HCT116 (cell line): ENCODE data around the gene CYTH2. TPM values are rescaled to one million over a fixed set of nuclear protein-coding genes. Genes with fewer than 3 reads are reported as not detected.

ENCODE experiments used
- ATAC-seq: fragments of 200-7000 bp; cut with Tn5 transposase; 2 replicates; pipeline ENCODE4 v1.9.1; 2020; ENCODE audit warnings: mild to moderate bottlenecking, moderate library complexity
- BruUV-seq: library from RNA; stranded (reverse); fragments of 400-500 nt; replicated peaks from 2 replicates; lab custom pipeline; 2021; lab: Mats Ljungman, UMichigan
- CTCF ChIA-PET: fragments of 300-600 bp; sonication (Branson Sonifier 250); formaldehyde crosslinking; loops from one replicate; lab custom pipeline; 2021; ENCODE audit warnings: antibody characterized with exemption; lab: Charles Lee
- POLR2A ChIA-PET: fragments of 300-600, 350-600 bp; sonication (Branson Sonifier 250); formaldehyde crosslinking; loops from one replicate; lab custom pipeline; 2021; ENCODE audit warnings: antibody characterized with exemption; lab: Charles Lee
- RAD21 ChIA-PET, 2 experiments: fragments of 300-600 bp; sonication (Branson Sonifier 250); formaldehyde crosslinking; loops; one replicate each; lab custom pipeline; 2023; ENCODE audit warnings: low total read pairs in 2 of 2; ENCODE audit not compliant: uncharacterized antibody in 2 of 2, unreplicated experiment in 2 of 2, low non-redundant PET in 1 of 2; lab: Charles Lee
- DNase-seq: peaks from one replicate; pipeline ENCODE4 v3.0.0-alpha.2; 2010; ENCODE audit warnings: low read depth, low spot score
- H2AFZ ChIP-seq: fragments of 200-600 bp; shearing (Covaris generic), sonication (generic); 2 replicates; pipeline ENCODE4 v1.6.1; 2017; ENCODE audit warnings: low read depth, mixed run types, mixed read lengths, antibody characterized with exemption, low read length; ENCODE audit not compliant: poor library complexity, severe bottlenecking
- H3K27ac ChIP-seq: 2 replicates; pipeline ENCODE4 v1.5.1; 2012; ENCODE audit warnings: low read depth, low read length
- H3K27me3 ChIP-seq: fragments of 200-600 bp; sonication (generic); 2 replicates; pipeline ENCODE4 v1.6.1; 2016; ENCODE audit warnings: mixed run types, low read length, mixed read lengths; ENCODE audit not compliant: insufficient read depth
- H3K36me3 ChIP-seq, 2 experiments: fragments of 200-500 bp in 1 of 2; fragments of 200-600 bp in 1 of 2; sonication (Bioruptor generic) in 1 of 2; sonication (generic) in 1 of 2; 2 replicates each; pipeline versions ENCODE4 v1.5.1 to v1.6.1; 2014 to 2016; ENCODE audit warnings: low read length in 2 of 2, inconsistent platforms in 1 of 2, mixed read lengths in 1 of 2, mixed run types in 1 of 2; ENCODE audit not compliant: insufficient read depth in 2 of 2, control insufficient read depth in 1 of 2
- H3K4me1 ChIP-seq, 2 experiments: fragments of 200-600 bp in 1 of 2; sonication (generic) in 1 of 2; 2 replicates each; pipeline versions ENCODE4 v1.5.1 to v1.6.1; 2012 to 2017; ENCODE audit warnings: low read length in 2 of 2, inconsistent platforms in 1 of 2, mild to moderate bottlenecking in 1 of 2, mixed read lengths in 1 of 2, mixed run types in 1 of 2, moderate library complexity in 1 of 2; ENCODE audit not compliant: insufficient read depth in 2 of 2, control insufficient read depth in 1 of 2
- H3K4me2 ChIP-seq: fragments of 200-600 bp; sonication (generic); 2 replicates; pipeline ENCODE4 v1.6.1; 2017; ENCODE audit warnings: mixed run types, low read length, mixed read lengths
- H3K4me3 ChIP-seq, 2 experiments: fragments of 200-600 bp in 1 of 2; sonication (generic) in 1 of 2; replicated peaks in 1 of 2; 2 replicates each; pipeline ENCODE4 v1.5.1; 2011 to 2016; ENCODE audit warnings: low read length in 2 of 2, control low read depth in 1 of 2, low read depth in 1 of 2, mild to moderate bottlenecking in 1 of 2, mixed read lengths in 1 of 2, mixed run types in 1 of 2
- H3K79me2 ChIP-seq: fragments of 200-600 bp; sonication (generic); 2 replicates; pipeline ENCODE4 v1.6.1; 2017; ENCODE audit warnings: mild to moderate bottlenecking, mixed run types, low read length, moderate library complexity, mixed read lengths; ENCODE audit not compliant: insufficient read depth
- H3K9ac ChIP-seq: fragments of 200-600 bp; sonication (generic); 2 replicates; pipeline ENCODE4 v1.6.1; 2016; ENCODE audit warnings: low read length, mixed read lengths
- H3K9me2 ChIP-seq: fragments of 200-600 bp; sonication (generic), shearing (Covaris generic); 2 replicates; pipeline ENCODE4 v1.6.1; 2017; ENCODE audit warnings: mixed run types, mild to moderate bottlenecking, moderate library complexity; ENCODE audit not compliant: insufficient read depth
- H3K9me3 ChIP-seq, 2 experiments: fragments of 200-500 bp in 1 of 2; fragments of 200-600 bp in 1 of 2; sonication (Bioruptor generic) in 1 of 2; sonication (generic) in 1 of 2; 2 replicates each; pipeline ENCODE4 v1.6.1; 2014 to 2017; ENCODE audit warnings: low read length in 2 of 2, mixed read lengths in 2 of 2, inconsistent platforms in 1 of 2, low read depth in 1 of 2, mild to moderate bottlenecking in 1 of 2, mixed run types in 1 of 2, moderate library complexity in 1 of 2; ENCODE audit not compliant: control insufficient read depth in 1 of 2, insufficient read depth in 1 of 2
- H4K20me1 ChIP-seq: fragments of 200-600 bp; sonication (generic), shearing (Covaris generic); 2 replicates; pipeline ENCODE4 v1.6.1; 2017; ENCODE audit warnings: mixed run types, mild to moderate bottlenecking, moderate library complexity; ENCODE audit not compliant: insufficient read depth
- ATF3 ChIP-seq: IDR thresholded peaks from 2 replicates; pipeline ENCODE4 v1.6.1; 2012
- CBX3 ChIP-seq: IDR thresholded peaks from 2 replicates; pipeline ENCODE4 v1.6.1; 2012; ENCODE audit warnings: low read depth
- CTCF ChIP-seq, 3 experiments: fragments of 200-600 bp in 1 of 3; sonication (generic) in 1 of 3; IDR thresholded peaks in 2 of 3; conservative IDR thresholded peaks in 1 of 3; 2 replicates each; pipeline ENCODE4 v1.5.1; 2012 to 2017; ENCODE audit warnings: low read depth in 2 of 3, low read length in 2 of 3, antibody characterized with exemption in 1 of 3, borderline replicate concordance in 1 of 3, control low read depth in 1 of 3, mild to moderate bottlenecking in 1 of 3, mixed read lengths in 1 of 3, mixed run types in 1 of 3, moderate library complexity in 1 of 3; ENCODE audit not compliant: insufficient read depth in 1 of 3
- POLR2A ChIP-seq: IDR thresholded peaks from 2 replicates; pipeline ENCODE4 v1.7.0; 2011; ENCODE audit warnings: borderline replicate concordance; ENCODE audit not compliant: insufficient read depth, insufficient read length; ENCODE audit errors: extremely low read depth
- RAD21 ChIP-seq: IDR thresholded peaks from 2 replicates; pipeline ENCODE4 v1.6.1; 2012; ENCODE audit warnings: low read depth, mild to moderate bottlenecking
- SIN3A ChIP-seq: IDR thresholded peaks from 2 replicates; pipeline ENCODE4 v1.6.1; 2012; ENCODE audit warnings: low read depth
- TCF7L2 ChIP-seq: IDR thresholded peaks from 2 replicates; pipeline ENCODE4 v1.7.0; 2011; ENCODE audit warnings: borderline replicate concordance, inconsistent platforms; ENCODE audit not compliant: insufficient read depth, insufficient read length; ENCODE audit errors: extremely low read depth
- YY1 ChIP-seq: IDR thresholded peaks from 2 replicates; pipeline ENCODE4 v1.6.1; 2011; ENCODE audit warnings: low read length, low read depth, moderate library complexity, mild to moderate bottlenecking; ENCODE audit not compliant: insufficient replicate concordance; ENCODE audit errors: extremely low read depth
- ZBTB33 ChIP-seq: IDR thresholded peaks from 2 replicates; pipeline ENCODE4 v1.6.1; 2011; ENCODE audit warnings: mild to moderate bottlenecking, low read length, moderate library complexity; ENCODE audit not compliant: insufficient replicate concordance; ENCODE audit errors: extremely low read depth
- ZNF274 ChIP-seq: fragments of 200-500 bp; sonication (Bioruptor generic); IDR thresholded peaks from 2 replicates; pipeline ENCODE4 v1.6.1; 2014; ENCODE audit warnings: mild to moderate bottlenecking, low read depth, low read length, inconsistent platforms
- intact Hi-C: fragments of 100-400 bp; cut with micrococcal nuclease; formaldehyde crosslinking; loops from 2 replicates; pipeline ENCODE4 v1.10.0; 2022
- total RNA-seq: library from RNA; stranded (reverse); gene quantifications from one replicate; pipeline ENCODE4 v1.2.1, GENCODE V29; 2021; ENCODE audit not compliant: unreplicated experiment

Gene CYTH2
- total RNA-seq, 1 experiment from 2014 or later, result 75.3 TPM

- intact Hi-C loops, result no loop called here
- no TSS peak for BruUV-seq
- H3K9me3 ChIP-seq, result 0 out of 4 replicates have a peak, but pooled peaks cover 0 to 3% of the 10 kb centered on the region in 2 experiments
- no peak for DNase-seq
- H3K27me3 ChIP-seq, result no peaks in the 10 kb centered on the region
- no peak overlapping the region for H3K4me3 ChIP-seq
- no peaks in the 10 kb centered on the region for H3K4me1 ChIP-seq
- TF ChIP-seq POLR2A (no peak), TCF7L2 (no peak), CTCF (IDR thresholded peaks at IDR 0.05 in 2 of 3, conservative IDR thresholded peaks at IDR 0.05 in 1 of 3; ENCODE audit: borderline replicate concordance in 1 of 3, insufficient read depth in 1 of 3, low read depth in 2 of 3, low read length in 2 of 3) (no peak), RAD21 (no peak), YY1 (no peak), SIN3A (no peak), ATF3 (no peak), CBX3 (no peak), ZNF274 (no peak), ZBTB33 (no peak)
- TF ChIP-seq, all 23 proteins: peak for 0
- ChIA-PET POLR2A (no interaction called here), CTCF (no interaction called here), RAD21 (no interaction called here)
- H3K9ac ChIP-seq, result no peak overlapping the region
- no peak for ATAC-seq
- H3K27ac ChIP-seq, result no peak overlapping the region
- peaks cover 21 to 30% of the 10 kb centered on the region in 2 experiments for H3K36me3 ChIP-seq
- no peaks in the 10 kb centered on the region for H3K9me2 ChIP-seq
- H3K79me2 ChIP-seq, result no peaks in the 10 kb centered on the region
- no peak overlapping the region for H2AFZ ChIP-seq
- no peaks in the 10 kb centered on the region for H4K20me1 ChIP-seq
- H3K4me2 ChIP-seq, result no peak overlapping the region
Observed at GRCh38 chr19:48433337-48433736, 35.8 kb upstream of the CYTH2 start.
